ENCODE data around the gene PNMT. TPM values are rescaled to one million over a fixed set of nuclear protein-coding genes. Genes with fewer than 3 reads are reported as not detected.

Gene PNMT
- total RNA-seq, 2 donors from 2014 or later = 14.9 to 26.2 TPM

GRCh38 chr17:39622380-39623006 lies 45.8 kb upstream of the PNMT start:
- TF ChIP-seq CTCF (IDR thresholded peaks at IDR 0.05) = no peak

GRCh38 chr17:39623356-39623950 lies 44.8 kb upstream of the PNMT start:
- no peak overlapping the region for H3K27ac ChIP-seq
- H3K4me3 ChIP-seq = no peak overlapping the region
- no peaks in the 10 kb centered on the region for H3K9me3 ChIP-seq
- no peaks in the 10 kb centered on the region for H3K36me3 ChIP-seq
- peaks cover 0 to 8% of the 10 kb centered on the region in 2 donors for H3K27me3 ChIP-seq
- peak; percentile 89 for DNase-seq (ENCODE audit: low spot score)
- peaks cover 0 to 31% of the 10 kb centered on the region in 2 donors for H3K4me1 ChIP-seq
- peak; percentile 92 to 97 for TF ChIP-seq CTCF (IDR thresholded peaks at IDR 0.05)

More at GRCh38 chr17:39622380-39623006, 45.8 kb upstream of the PNMT start:
- DNase-seq (ENCODE audit: low spot score) = no peak
- Histone ChIP-seq H3K27me3 (peaks cover 0 to 7% of the 10 kb centered on the region in 2 donors), H3K4me1 (peaks cover 0 to 33% of the 10 kb centered on the region in 2 donors), H3K4me3 (no peak overlapping the region), H3K9me3 (no peaks in the 10 kb centered on the region), H3K27ac (no peak overlapping the region), H3K36me3 (no peaks in the 10 kb centered on the region)

GRCh38 chr17:39624313-39624712 lies 43.9 kb upstream of the PNMT start:
- no peak overlapping the region for H3K27ac ChIP-seq
- H3K36me3 ChIP-seq = no peaks in the 10 kb centered on the region
- H3K4me3 ChIP-seq = no peak overlapping the region
- no peak for TF ChIP-seq CTCF (IDR thresholded peaks at IDR 0.05)
- H3K9me3 ChIP-seq = no peaks in the 10 kb centered on the region
- DNase-seq (ENCODE audit: low spot score) = no peak
- H3K27me3 ChIP-seq = peaks cover 0 to 8% of the 10 kb centered on the region in 2 donors
- H3K4me1 ChIP-seq = peaks cover 0 to 27% of the 10 kb centered on the region in 2 donors

GRCh38 chr17:39625198-39625785 lies 43.0 kb upstream of the PNMT start:
- DNase-seq (ENCODE audit: low spot score) = no peak
- Histone ChIP-seq H3K9me3 (no peaks in the 10 kb centered on the region), H3K36me3 (no peaks in the 10 kb centered on the region), H3K4me1 (peaks cover 0 to 27% of the 10 kb centered on the region in 2 donors), H3K27me3 (peaks cover 0 to 8% of the 10 kb centered on the region in 2 donors), H3K4me3 (no peak overlapping the region), H3K27ac (no peak overlapping the region)
- no peak for TF ChIP-seq CTCF (IDR thresholded peaks at IDR 0.05)

- TF ChIP-seq CTCF (IDR thresholded peaks at IDR 0.05) = no peak
- no peak for DNase-seq (ENCODE audit: low spot score)
- no peak within 1 kb of the TSS for H3K27ac ChIP-seq
- H3K9me3 ChIP-seq = no peaks in the 10 kb centered on the region
- peaks cover 0 to 27% of the 10 kb centered on the region in 2 donors for H3K4me1 ChIP-seq
- peak within 1 kb of the TSS; percentile 48 for H3K4me3 ChIP-seq
- H3K36me3 ChIP-seq = no peaks in the 10 kb centered on the region
- peaks cover 0 to 8% of the 10 kb centered on the region in 2 donors for H3K27me3 ChIP-seq
These were observed 41.8 kb upstream of the PNMT start, which contains the start of gene PPP1R1B for GRCh38 chr17:39626171-39627046. PPP1R1B (plus strand) TSS chr17:39626952; CDS start chr17:39627393, 441 bp downstream.

Measured in right atrium auricular region (tissue), 2 donors.